Left forelimb (tissue), 1 donor: Measurements from ENCODE around the gene FKRP.
A peak's percentile ranks its signal among the peaks of the same experiment; 100 is the strongest.
"Not testable (repeated sequence)": the region's sequence is repeated elsewhere in the genome, so short reads cannot be mapped to it uniquely, and the experiment has no call there.

Experiments
- DNase-seq: peaks from one replicate; pipeline ENCODE4 v3.0.0-alpha.2; 2018; ENCODE audit warnings: low spot score

Gene FKRP

DNA sequence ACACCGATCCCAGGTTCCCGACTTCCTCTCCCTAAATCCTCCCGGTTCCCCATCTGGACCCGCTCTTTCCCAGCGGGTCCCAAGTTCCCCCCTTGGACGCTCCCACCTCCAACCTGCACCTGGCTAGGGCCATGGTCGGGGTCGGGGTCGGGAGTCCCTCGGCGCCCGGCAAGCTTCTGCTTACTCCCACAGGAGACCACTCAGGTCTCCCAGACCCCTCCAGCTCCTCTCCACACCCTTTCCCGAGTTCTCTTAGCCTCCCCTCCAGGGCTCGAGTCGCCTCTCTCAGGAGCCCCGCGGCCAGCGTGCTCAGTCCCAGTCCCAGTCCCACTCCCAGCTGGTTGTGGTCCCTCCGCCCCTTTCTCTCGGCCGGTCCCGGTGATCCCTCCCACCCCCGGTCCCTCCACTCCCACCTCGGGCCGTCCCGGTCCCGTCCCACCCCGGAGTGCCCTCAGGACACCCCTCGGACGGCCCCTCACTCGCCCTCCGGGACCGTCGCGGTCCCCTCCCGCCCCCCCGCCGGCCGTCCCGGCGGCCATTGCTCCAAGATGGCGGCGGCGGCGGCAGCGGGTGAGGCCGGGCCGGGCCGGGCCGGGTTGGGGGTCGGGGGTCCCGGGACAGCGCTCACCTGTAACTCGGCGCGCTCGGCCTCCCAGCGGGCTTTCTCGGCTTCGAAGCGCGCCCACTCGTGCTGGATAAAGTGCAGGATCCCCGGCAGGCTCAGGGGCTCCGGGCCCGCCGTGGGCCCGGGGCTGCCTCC, at the start of gene FKRP:
TSS of gene FKRP (plus strand) at position 537 of the 760 bp plus-strand sequence. CDS start 9,394 bp downstream, outside the sequence.
- DNase-seq: no peak

- no peak for DNase-seq
Observed at GRCh38 chr19:46696866-46697203, 49.0 kb upstream of the FKRP start.

DNA sequence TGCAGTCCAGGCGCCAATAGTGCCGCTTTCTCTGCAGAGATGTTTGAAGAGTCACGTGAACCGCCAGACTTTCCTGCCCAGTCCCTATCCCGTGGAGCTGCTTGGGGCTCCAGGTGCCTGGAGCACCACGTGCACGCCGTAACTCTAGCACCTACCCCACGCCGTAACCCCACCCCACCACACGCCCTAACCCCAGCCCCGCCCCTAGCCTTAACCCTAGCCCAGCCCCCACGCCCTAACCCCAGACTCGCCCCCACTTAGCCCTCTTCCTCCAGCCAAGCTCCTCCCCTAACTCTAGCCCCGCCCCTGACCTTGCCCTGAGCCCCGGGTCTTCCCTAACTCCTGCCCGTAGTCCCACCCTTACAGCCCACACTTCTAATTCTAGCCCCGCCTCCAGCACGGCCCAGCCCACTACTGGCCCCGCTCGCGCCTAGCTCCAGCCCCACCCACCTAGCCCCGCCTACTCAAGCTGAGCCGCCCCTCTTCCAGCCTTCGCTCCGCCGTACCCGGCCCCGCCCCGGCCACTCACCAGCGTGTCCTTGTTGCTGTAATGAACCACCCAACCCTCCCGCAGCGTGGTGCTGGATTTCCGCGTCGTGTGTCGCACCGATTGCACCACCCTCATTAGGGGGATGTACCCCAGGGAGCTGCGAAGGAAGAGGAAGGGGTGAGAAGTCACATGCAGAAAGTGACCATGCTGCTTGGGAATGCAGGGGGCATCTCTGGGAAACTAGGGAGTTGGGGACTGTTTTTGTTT, 48.5 kb upstream of the FKRP start:
- DNase-seq: peak; percentile 86

DNA sequence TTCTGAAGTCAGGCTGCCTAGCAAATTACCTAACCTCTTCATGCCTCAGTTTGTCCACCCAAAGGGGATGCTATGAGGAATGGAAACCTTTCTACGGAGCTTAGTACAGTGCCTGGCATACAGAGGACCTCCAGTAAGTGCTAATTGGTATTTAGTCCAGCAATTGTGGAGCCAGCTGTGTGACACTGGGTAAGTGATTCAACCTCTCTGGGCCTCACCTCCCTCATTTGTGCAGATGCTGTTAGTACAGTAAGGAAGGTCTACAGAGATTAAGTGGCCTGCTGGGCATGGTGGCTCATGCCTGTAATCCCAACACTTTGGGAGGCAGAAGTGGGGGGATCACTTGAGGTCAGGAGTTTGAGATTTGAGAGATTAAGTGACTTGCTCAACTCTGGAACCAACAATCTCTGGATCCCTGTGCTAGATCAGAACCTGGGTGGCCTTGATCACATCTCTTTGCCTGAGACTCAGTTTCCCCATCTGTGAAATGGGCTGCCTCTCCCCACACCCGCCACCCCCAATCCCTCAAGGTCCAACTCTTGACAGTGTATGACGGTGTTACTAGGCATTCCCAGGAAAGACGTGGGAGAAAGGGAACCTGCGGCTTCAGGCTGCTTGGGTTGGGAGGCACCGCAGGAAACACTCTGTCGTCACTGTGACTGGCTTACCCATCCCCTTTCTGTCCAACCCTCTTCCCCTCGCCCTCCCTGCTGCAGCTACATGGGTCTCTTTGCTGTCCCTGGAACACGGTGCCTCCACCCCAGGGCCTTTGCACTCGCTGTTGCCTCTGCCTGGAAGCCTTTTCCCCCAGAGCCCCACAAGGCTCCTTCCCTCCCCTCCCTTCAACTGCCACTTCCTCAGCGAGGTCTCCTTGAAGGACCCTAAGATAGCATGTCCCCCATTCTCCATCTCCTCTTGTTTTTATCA, 47.2 kb upstream of the FKRP start:
- no peak for DNase-seq

DNA sequence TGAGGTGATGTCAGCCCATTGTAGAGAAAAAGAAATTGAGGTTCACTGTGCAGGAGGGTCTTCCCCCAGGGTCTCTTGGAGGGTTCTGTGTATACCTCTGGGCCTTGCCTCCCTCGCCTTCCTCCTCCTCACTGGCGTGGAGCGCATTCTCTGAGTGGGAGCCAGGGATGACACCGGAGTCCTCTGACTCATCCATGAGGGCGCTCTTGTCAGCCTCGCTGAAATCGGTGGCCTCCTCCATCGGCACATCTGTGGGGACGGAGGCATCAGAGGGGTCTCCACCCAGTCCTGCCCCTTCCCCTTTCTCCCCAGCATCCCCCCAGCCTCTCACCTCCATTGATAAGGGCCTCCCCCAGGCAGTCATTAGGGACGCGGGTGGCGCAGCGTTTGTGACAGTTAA, 45.2 kb upstream of the FKRP start:
- DNase-seq: no peak

GRCh38 chr19:46704379-46705076, 41.3 kb upstream of the FKRP start:
- DNase-seq: no peak

DNA sequence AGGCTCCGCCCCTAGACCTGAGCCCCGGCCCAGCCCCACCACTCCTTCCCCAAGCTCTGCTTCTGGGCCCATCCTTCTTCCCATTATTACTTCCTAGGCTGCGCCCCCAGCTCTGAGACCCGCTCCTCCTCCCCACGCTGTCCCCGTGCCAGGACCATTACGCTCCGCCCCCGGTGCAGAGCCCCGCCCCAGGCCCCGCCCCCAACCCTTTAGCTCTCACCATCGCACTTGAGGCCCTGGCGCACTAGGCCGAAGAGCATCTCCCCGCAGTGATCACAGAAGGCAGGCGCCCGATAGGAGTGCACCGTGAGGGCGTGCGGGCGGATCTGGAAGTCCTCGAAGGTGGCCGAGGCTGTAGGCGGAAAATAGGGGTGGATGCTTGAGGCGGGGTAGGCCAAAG, 35.2 kb upstream of the FKRP start:
- no peak for DNase-seq

DNA sequence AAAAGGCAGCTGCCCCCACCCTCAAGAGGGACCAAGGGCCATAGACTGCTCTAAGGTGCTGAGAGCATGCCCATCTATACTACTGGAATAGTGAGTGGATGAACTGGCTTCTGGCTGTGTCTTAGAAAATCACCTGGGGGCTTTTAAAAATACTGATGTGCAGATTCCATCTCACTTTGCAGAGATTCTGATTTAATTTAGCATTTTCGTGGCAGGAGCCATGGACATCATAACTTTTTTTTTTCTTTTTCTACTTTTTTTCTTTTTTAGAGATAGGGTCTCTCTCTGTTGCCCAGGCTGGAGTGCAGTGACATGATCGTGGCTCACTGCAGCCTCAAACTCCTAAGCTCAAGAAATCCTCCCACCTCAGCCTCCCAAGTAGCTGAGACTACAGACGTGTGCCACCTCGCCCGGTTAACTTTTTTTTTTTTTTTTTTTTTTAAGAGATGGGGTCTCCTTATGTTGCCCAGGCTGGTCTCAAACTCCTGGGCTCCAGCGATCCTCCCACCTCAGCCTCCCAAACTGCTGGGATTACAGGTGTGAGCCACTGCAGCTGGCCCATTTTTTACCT, 33.0 kb upstream of the FKRP start:
- DNase-seq: not testable (repeated sequence)

DNA sequence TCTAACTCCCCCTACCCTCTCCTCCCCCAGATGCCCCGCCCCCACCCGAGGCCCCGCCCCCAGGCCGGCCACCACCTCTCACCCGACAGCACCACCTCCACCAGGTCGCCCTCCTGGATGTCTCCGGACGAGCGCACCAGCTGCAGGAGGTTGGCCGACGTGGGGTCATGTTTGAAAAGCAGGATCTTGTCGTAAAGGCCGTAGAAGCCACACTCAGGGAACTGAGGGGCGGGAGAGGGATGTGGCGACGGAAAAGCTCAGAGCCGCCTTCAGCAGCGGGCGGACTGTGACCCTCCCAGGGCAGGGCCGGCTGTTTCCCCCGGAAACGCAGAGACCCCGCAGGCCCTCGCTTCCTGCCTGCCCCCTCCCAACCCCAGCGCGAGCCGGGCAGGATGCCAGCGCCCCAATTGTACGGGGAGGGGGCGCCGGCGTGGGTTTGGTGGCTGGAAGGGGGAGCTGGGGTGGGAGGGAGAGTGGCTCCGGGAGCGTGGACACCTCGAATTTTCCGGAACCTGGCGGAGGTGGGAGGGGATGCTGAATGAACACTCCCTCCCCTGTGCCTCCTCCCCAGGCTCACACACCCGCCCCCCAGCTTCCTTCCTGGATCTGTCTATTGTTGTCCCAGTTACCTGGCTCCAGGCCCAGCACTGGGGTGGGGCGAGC, 31.9 kb upstream of the FKRP start:
- DNase-seq: peak; percentile 94

GRCh38 chr19:46714444-46715106, 31.3 kb upstream of the FKRP start:
- DNase-seq: no peak

DNA sequence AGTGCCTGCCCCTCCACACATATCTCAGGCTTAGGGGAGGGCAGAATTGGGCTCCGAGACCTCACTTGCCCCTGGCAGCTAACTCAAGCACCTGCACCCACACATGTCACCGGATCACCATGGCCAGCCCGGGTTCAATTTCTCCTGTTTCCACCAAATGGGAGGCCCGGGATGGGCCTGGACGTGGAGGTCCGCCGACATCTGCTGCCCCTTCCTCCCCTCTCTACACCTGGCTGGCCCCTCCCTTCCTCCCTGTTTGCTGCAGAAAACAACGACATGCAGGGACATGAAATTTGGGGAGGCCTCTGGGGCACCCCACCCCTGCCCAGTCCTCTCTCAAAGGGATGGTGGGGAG, 30.3 kb upstream of the FKRP start:
- no peak for DNase-seq

DNA sequence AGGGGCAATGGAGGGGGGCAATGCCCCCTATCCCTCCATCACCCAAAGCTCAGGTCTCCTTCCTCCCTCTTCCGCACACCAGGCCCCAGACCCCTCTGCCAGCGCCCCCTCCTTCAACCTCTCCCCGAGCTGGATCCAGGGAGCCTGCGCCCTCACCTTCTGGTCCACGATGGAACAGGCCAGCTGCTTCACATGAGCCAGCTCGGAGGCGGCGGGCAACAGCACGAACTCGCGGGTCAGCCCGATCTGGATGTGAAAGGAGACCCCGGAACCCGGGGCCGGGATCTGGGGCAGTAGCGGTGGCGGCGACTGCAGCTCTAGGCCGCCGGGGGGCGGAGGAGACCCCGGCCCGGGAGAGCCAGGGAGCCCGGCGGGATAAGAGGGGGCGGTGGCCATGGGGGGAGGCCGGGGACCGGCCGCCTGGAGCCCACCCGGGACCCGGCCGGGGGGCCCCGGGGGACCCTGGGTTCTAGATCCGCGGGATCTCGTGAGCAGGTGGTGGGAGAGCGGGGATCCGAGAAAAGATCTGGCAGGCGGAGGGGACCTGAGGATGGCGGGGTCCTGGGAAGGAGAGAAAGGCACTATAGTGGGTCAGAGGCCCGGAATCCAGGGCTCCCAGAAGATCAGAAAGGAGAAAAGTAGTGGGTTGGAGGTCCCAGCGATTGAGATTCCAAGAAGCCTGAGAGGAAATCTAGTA, 29.7 kb upstream of the FKRP start:
- DNase-seq: no peak

GRCh38 chr19:46716672-46717033, 29.2 kb upstream of the FKRP start:
- no peak for DNase-seq

DNA sequence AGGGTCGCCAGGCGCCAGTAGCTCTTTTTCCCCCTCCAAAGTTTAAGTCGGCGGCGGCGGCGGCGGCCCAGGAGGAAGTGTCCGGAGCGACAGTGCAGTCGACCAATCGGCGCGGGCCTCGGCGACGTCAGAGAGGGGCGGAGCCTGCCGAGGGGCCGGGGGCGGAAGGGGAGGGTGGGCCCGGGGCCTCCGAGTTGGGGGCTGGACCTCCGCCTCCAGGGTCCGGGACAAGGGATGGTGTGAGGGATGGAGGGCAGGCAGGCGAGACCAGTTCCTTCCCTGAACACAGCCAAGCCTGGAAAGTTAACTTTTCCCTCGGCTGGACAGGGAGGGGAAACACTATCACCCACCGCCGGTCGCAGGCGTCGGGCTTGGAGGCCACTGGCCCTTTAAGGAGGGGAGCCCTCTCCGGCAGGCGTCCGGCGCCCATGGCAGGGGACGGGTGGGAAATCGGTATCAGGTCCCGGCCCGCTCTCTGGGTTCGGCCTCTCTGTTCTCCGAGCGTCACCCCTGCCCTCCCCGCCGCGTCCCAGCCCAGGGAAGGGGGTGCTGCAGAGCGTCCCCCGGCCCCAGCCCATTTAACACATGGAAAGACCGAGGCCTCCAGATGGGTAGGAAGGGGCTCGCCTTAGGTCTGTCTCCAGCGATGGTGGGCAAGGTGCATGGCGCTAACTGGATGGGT, 28.7 kb upstream of the FKRP start, which contains the start of gene PRKD2:
TSS of gene PRKD2 (minus strand) at position 81 of the 682 bp plus-strand sequence. CDS start 744 bp downstream, outside the sequence.
- DNase-seq: peak; percentile 97

- DNase-seq: no peak
Observed at GRCh38 chr19:46717716-46718143, 28.1 kb upstream of the FKRP start.

DNA sequence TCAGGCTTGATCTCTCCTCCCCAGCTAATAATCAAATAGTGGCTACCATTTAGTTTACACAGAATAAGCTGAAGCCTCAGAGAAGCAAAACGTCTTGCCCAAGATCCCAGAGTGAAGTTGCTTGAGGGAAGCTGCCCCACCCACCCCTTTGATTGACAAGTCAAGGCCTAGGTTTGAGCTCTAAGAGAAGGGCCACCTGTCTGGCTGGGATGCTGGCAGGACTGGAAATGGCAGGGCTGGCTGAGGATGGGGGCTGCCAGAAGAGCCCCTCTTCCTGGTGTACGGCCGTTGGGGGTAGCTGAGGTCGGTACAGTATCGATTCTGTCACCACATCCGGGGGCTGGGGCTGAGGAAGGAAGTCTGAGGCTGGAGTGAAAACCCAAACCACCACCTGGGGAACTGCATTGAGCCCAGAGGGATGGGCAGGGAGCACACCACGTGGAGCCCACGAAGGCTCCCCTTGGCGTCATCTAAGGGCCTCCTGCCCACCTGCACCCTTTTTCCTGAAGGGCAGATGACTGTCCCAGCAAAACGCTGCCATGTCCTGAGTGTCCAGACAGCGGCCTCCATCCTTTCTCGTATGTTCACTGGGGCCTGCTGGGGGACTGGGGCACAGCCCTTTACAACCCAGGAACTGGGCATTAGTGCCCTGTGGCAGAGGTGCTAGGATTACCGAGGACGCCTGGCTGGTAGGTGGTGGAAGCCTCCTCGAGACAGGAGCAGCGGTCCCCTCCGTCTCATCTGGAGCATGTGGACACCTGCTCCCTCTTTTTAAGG, 27.5 kb upstream of the FKRP start:
- DNase-seq: no peak

GRCh38 chr19:46718934-46719622, 26.8 kb upstream of the FKRP start:
- DNase-seq: no peak
